K562 (cell line): ENCODE results near the gene OGT. TPM values are rescaled to one million over a fixed set of nuclear protein-coding genes. Genes with fewer than 3 reads are reported as not detected.

ENCODE experiments used
- GTF2E2 ChIP-seq: fragments of 200-800 bp; sonication (Bioruptor generic); IDR thresholded peaks from 2 replicates; pipeline ENCODE4 v1.6.1; 2016; ENCODE audit warnings: missing genetic modification characterization, missing compliant biosample characterization
- ZBTB5 ChIP-seq: fragments of 450-650 bp; IDR thresholded peaks from 2 replicates; pipeline ENCODE4 v1.6.1; 2017; ENCODE audit warnings: antibody characterized with exemption
- ZNF318 ChIP-seq, 2 experiments: fragments of 450-650 bp; IDR thresholded peaks; 2 replicates each; pipeline ENCODE4 v1.6.1; 2016; ENCODE audit warnings: mild to moderate bottlenecking in 2 of 2, borderline replicate concordance in 1 of 2, low read depth in 1 of 2, moderate library complexity in 1 of 2
- polyA plus RNA-seq, 8 experiments: library from polyadenylated mRNA; depleted of rRNA in 4 of 8; stranded (reverse) in 5 of 8; unstranded in 3 of 8; fragments of >200 nt; fragmentation: Nextera tagmentation in 2 of 8; fragmentation: Illumina TruSeq in 1 of 8; extraction: Ambion mirVana in 2 of 8; extraction: Trizol in 1 of 8; gene quantifications; 2 replicates each; pipeline versions ENCODE4 v1.2.1 to v1.2.3, GENCODE V29; 2011 to 2014; ENCODE audit warnings: inconsistent platforms in 1 of 8, missing spikeins in 1 of 8
- total RNA-seq, 7 experiments: library from RNA; depleted of rRNA in 6 of 7; stranded (reverse); fragments of >200 nt in 6 of 7; fragmentation: Illumina TruSeq in 2 of 7; extraction: Trizol in 2 of 7; gene quantifications; 2 replicates each; pipeline versions ENCODE4 v1.2.1 to v1.2.3, GENCODE V29; 2011 to 2021; ENCODE audit warnings: low replicate concordance in 1 of 7

Gene OGT
- total and polyA plus RNA-seq, 9 of the 15 experiments (the other 6 are each of a cell fraction or from before 2014, with no cell fraction given) = 38.9 to 347 (median 117) TPM

- TF ChIP-seq ZNF318 (IDR thresholded peaks at IDR 0.05; ENCODE audit: borderline replicate concordance in 1 of 2, low read depth in 1 of 2) (no peak), GTF2E2 (no peak), ZBTB5 (no peak)
These were observed 84.8 kb downstream of the OGT start (continued) for GRCh38 chrX:71617742-71618141.
